ENCODE results near the gene CAPNS1. TPM values are rescaled to one million over a fixed set of nuclear protein-coding genes. Genes with fewer than 3 reads are reported as not detected.

CAPNS1 gene
- total and polyA plus RNA-seq, 2 of the 13 experiments (the other 11 are each of a cell fraction or from before 2014, with no cell fraction given) = 322 to 526 TPM

DNA sequence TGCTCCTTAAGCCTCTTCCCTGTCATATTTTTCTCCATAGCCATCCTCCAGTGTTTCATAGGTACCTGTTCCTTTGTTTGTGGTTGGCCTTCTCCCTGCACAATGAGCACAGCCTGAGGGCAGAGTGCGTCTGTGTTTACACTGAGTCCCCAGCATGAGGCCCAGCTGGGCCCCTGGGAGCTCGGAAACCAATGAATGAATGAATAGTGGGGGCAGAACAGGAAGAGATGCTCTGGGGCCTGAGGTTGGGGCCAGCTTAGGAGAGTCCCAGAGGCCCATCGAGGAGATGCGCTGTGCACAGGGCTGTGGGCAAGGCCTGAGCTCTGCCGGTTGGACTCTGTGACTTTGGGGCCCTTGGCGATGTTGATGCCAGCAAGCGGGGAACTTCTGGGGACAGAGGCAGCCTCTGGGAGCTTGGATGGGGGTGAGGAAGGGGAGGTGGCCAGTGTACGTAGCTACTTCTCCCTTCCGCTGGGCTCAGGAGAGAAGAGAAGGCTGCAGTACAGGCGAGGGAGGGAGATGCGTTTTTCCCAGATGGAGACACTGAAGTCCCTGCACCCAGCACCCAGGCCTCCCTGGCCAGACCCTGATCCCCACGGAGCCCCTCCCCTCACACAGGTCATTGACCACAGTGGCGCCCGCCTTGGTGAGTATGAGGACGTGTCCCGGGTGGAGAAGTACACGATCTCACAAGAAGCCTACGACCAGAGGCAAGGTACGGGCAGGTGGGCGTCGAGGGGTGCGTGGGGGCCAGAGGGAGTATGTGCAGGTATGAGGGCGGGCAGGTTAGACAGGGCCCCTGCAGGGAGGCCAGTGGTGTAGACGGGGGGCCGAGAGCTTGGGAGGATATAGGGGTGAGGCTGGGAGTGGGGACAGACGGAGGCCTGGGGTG, 19.5 kb upstream of the CAPNS1 start (continued):
- TF ChIP-seq, protein P1, sequence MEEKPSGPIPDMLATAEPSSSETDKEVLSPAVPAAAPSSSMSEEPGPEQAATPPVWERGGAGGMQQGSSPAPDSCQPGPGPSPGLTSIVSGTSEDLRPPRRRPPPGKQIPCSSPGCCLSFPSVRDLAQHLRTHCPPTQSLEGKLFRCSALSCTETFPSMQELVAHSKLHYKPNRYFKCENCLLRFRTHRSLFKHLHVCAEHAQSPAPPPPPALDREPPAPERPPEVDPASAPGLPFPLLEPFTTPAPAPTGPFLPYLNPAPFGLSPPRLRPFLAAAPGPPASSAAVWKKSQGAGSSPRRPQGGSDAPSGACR (CRISPR knock-in tag; IDR thresholded peaks at IDR 0.05) = peak; percentile 86
- TF ChIP-seq ASH2L (IDR thresholded peaks at IDR 0.05; ENCODE audit: insufficient read length, low read depth, low read length) (peak; percentile 74), SALL1 (CRISPR knock-in tag; IDR thresholded peaks at IDR 0.05) (peak; percentile 78), ZNF230 (CRISPR knock-in tag; IDR thresholded peaks at IDR 0.05) (peak; percentile 54; the same call in 1 of the 2 replicates), ZZZ3 (CRISPR knock-in tag; IDR thresholded peaks at IDR 0.05; ENCODE audit: borderline replicate concordance) (peak; percentile 77; the same call in 1 of the 2 replicates), YY1 (IDR thresholded peaks at IDR 0.05; ENCODE audit: insufficient read depth, insufficient replicate concordance, low read depth, low read length) (peak; percentile 56), ZC3H13 (CRISPR knock-in tag; IDR thresholded peaks at IDR 0.05) (peak; percentile 41; the same call in 1 of the 2 replicates), ARHGAP35 (CRISPR knock-in tag; IDR thresholded peaks at IDR 0.05; ENCODE audit: borderline replicate concordance) (0 out of 2 replicates have a peak, but pooled peaks have one; percentile 47), ZNF260 (CRISPR knock-in tag; IDR thresholded peaks at IDR 0.05; ENCODE audit: borderline replicate concordance, low read depth) (no peak), SMYD3 (CRISPR knock-in tag; IDR thresholded peaks at IDR 0.05) (peak; percentile 84), ZNF331 (CRISPR knock-in tag; IDR thresholded peaks at IDR 0.05) (peak; percentile 58; the same call in 1 of the 2 replicates), NFYC (CRISPR knock-in tag; IDR thresholded peaks at IDR 0.05) (peak; percentile 76), ESRRA (CRISPR knock-in tag; IDR thresholded peaks at IDR 0.05; ENCODE audit: low read depth) (peak; percentile 49; the same call in 1 of the 2 replicates), MXI1 (IDR thresholded peaks at IDR 0.05; ENCODE audit: borderline replicate concordance, low read depth, low read length) (peak; percentile 74; the same call in 1 of the 3 replicates), FOXK2 (IDR thresholded peaks at IDR 0.05) (peak; percentile 85), SMARCC2 (IDR thresholded peaks at IDR 0.05) (no peak), ZNF263 (CRISPR knock-in tag; IDR thresholded peaks at IDR 0.05) (peak; percentile 29; the same call in 1 of the 2 replicates)
- TF ChIP-seq, protein P2, sequence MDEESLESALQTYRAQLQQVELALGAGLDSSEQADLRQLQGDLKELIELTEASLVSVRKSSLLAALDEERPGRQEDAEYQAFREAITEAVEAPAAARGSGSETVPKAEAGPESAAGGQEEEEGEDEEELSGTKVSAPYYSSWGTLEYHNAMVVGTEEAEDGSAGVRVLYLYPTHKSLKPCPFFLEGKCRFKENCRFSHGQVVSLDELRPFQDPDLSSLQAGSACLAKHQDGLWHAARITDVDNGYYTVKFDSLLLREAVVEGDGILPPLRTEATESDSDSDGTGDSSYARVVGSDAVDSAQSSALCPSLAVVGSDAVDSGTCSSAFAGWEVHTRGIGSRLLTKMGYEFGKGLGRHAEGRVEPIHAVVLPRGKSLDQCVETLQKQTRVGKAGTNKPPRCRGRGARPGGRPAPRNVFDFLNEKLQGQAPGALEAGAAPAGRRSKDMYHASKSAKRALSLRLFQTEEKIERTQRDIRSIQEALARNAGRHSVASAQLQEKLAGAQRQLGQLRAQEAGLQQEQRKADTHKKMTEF (CRISPR knock-in tag; IDR thresholded peaks at IDR 0.05) = peak; percentile 90
- TF ChIP-seq, protein P3, sequence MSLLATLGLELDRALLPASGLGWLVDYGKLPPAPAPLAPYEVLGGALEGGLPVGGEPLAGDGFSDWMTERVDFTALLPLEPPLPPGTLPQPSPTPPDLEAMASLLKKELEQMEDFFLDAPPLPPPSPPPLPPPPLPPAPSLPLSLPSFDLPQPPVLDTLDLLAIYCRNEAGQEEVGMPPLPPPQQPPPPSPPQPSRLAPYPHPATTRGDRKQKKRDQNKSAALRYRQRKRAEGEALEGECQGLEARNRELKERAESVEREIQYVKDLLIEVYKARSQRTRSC (CRISPR knock-in tag; IDR thresholded peaks at IDR 0.05; ENCODE audit: low read depth) = no peak
- TF ChIP-seq, protein P4, sequence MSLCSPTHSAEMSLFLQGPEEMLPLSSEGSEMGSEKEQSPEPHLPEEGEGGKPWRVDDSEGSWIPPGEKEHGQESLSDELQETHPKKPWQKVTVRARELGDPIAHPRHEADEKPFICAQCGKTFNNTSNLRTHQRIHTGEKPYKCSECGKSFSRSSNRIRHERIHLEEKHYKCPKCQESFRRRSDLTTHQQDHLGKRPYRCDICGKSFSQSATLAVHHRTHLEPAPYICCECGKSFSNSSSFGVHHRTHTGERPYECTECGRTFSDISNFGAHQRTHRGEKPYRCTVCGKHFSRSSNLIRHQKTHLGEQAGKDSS (CRISPR knock-in tag; IDR thresholded peaks at IDR 0.05; ENCODE audit: borderline replicate concordance, low read depth) = peak; percentile 81; the same call in 1 of the 2 replicates
- TF ChIP-seq, protein P5, sequence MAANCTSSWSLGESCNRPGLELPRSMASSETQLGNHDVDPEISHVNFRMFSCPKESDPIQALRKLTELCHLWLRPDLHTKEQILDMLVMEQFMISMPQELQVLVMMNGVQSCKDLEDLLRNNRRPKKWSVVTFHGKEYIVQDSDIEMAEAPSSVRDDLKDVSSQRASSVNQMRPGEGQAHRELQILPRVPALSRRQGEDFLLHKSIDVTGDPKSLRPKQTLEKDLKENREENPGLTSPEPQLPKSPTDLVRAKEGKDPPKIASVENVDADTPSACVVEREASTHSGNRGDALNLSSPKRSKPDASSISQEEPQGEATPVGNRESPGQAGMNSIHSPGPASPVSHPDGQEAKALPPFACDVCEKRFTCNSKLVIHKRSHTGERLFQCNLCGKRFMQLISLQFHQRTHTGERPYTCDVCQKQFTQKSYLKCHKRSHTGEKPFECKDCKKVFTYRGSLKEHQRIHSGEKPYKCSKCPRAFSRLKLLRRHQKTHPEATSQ (CRISPR knock-in tag; IDR thresholded peaks at IDR 0.05; ENCODE audit: borderline replicate concordance) = peak; percentile 90
- TF ChIP-seq, protein P6, sequence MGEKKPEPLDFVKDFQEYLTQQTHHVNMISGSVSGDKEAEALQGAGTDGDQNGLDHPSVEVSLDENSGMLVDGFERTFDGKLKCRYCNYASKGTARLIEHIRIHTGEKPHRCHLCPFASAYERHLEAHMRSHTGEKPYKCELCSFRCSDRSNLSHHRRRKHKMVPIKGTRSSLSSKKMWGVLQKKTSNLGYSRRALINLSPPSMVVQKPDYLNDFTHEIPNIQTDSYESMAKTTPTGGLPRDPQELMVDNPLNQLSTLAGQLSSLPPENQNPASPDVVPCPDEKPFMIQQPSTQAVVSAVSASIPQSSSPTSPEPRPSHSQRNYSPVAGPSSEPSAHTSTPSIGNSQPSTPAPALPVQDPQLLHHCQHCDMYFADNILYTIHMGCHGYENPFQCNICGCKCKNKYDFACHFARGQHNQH (CRISPR knock-in tag; IDR thresholded peaks at IDR 0.05) = peak; percentile 63; the same call in 1 of the 2 replicates

Measured in HepG2 (cell line).